ENCODE data around the gene ZNF266.

- TF ChIP-seq CTCF (IDR thresholded peaks at IDR 0.05) (no peak), POLR2A (IDR thresholded peaks at IDR 0.05) (no peak), EP300 (IDR thresholded peaks at IDR 0.05) (no peak), POLR2AphosphoS5 (IDR thresholded peaks at IDR 0.05) (no peak)
Observed at GRCh38 chr19:9467161-9467560, 31.8 kb upstream of the ZNF266 start.

Data from sigmoid colon (tissue), 4 donors.